Activated CD8-positive, alpha-beta memory T cell treated with anti-CD3 and anti-CD28 coated beads for 48 hours (primary cell): ENCODE measurements around the gene RPP21.
A peak's percentile ranks its signal among the peaks of the same experiment; 100 is the strongest.

Source experiments
- DNase-seq, 3 experiments: peaks; one replicate each; pipeline ENCODE4 v3.0.0-alpha.2; 2020; ENCODE audit warnings: low read depth in 2 of 3, low spot score in 2 of 3

Gene RPP21

DNA sequence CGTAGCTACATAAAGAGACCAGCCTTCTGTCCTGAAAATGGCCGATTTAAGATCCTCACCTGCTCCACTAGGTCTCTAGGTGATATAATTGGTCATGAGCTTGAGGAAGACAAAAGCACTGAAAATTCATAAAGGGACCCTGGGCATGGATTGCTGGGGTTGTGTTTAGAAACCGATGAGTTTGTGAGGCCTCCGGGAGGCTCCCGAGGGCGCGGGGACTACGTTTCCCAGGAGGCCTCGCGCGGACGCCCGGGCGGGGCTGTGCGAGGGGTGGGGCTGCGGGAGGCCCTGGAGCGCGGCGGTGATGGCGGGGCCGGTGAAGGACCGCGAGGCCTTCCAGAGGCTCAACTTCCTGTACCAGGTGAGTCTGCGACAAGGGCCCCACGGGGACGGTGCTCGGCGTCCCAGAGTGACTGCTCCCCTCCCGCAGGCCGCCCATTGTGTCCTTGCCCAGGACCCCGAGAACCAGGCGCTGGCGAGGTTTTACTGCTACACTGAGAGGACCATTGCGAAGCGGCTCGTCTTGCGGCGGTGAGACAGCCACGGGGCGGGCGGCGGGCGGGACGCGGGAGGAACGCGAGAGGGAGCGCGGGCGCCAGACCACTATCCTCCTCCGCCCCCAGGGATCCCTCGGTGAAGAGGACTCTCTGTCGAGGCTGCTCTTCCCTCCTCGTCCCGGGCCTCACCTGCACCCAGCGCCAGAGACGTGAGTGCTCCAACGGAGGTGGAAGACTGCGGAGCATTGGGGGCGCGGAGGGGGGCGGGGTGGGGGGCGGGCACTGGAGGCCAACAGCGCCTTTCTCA, at the start of gene RPP21:
RPP21 (plus strand) TSS at position 289 of the 804 bp plus-strand sequence; CDS start at position 305, 16 bp downstream.
- peak; percentile 67 to 84 (median 75) for DNase-seq

DNA sequence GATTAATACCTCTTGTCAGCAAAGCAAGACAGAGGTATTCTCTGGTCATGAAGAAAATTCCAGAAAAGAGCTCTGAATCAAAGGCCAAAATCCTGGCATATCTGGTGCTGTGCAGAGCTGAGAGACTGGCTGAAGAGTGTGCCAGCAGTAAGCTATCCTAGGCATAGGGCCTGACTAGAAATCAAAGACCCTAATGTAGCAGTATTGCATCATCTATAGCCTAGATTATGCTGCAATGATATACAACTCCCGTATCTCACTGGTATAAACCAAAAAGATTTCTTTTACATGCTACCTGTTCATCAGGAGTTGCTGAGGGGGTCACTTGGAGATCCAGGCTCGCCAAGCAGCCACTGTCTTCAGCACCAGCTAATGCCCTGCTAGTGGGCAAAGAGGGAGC, 49.1 kb upstream of the RPP21 start:
- DNase-seq = no peak

DNA sequence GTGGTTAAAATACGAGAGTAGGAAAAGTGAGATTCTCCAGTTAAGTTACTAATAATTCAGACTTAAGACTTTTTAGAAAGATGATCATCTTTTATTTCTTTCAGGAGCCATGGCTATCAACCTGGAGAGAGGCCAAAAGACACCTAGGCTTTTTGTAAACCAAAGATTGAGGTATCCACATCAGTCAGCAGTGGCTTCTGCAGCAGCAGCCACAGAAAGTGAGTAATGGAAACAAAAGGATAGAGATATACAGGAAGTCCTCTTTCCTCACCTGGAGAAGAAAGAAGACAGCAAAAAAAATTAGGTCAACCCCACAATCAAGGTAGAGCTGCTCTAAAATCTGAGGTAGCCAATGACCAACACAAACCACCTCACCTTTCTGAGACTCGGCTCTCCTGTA, 41.0 kb upstream of the RPP21 start:
- DNase-seq = no peak

DNA sequence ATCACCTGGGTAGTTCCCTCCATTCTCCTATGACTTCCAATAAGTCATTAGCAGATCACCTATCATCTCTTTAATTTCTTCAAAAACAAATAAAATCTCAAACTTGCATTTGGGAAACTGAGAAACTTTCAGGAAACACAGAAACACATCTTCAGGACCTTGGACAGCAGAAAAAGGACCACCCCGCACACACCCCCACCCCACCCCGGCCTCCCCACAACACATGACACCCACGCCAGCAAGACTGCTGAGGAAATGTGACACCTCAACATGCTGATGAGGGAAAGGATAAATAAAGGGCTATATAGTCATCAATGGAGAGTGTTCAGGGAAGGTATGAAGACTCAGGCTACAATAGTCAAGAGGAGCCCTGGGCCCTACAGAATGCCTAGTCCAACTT, 33.9 kb upstream of the RPP21 start:
- no peak for DNase-seq

DNA sequence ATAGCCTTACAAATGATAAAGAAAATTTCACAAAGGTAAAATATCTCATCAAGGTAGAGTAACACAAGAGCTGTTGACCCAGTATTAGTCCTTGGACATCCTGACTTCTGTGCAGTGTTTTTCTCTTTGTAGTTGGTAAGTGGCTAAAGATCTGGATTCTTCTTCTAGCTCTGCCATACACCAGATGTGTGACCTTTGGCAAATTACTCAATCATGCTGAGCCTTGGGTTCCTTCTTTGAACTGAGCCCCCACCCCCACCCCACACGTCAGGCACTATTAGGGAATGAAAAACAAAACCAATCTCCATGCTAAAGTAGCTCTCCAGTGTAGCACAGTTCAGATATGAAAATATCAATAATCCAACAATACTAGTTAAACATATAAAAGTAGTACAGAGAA, 33.3 kb upstream of the RPP21 start:
- DNase-seq = no peak

DNA sequence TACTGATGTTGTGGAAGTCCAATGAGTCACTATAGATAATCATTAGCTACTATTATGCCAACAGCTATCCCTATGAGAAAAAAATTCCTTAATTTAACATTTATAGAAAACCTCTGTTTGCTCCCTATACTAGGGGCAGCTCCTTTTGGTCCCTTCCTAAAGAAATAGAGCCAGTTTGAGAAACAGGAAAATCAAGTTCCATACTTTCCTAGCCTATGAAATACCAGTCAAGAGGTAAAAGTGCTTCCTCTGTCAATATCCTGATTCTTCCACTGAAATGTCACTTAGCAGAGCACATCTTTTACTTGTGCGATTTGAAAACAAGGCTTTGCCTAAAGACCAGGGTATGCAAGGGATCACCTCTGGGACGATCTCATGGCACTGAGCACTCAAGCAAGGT, 32.7 kb upstream of the RPP21 start:
- DNase-seq = no peak

DNA sequence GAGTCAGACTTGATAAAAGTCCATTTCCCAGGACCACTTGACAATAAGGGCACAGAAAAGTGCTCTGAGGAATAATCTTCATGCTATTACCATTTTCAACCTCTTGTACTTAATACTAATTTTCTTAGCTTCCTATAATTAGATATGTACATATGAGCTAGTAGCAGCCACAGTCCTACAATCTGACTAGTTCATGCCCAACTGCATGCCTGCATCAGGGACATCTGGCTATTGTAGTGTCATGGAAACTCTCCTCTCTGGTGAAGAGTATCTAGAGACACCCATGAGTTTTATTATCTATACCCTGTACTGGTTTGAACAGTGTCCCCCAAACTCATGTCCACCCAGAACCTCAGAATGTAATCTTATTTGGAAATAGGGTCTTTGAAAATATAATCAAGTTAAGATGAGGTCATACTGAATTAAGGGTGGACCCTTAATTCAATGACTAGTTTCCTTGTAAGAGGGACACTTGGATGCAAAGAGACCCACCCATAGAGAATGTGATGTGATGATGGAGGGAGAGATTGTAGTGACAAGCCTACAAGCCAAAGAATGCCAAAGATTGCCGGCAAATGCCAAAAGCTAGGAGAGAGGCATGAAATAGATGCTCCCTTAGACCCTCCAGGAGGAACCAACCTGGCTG, 32.2 kb upstream of the RPP21 start:
- no peak for DNase-seq

DNA sequence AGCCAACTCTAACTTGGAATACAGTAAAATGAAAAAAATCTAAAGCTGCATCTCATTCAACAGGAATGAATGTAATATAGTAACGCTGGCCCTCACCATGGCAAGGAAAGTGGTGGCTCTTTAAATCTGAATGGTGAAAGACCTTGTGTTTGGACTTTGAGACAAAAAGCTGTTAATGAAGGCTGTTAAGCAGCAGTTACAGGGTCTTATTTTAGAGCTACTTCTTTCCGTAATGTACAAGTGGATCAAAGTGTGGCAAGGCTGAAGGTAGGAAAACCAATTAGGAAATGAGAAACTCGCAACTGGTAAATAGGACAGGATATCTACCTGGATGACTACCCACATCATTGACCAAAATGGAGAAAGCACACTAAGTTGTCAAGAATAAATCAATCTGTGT, 29.8 kb upstream of the RPP21 start:
- no peak for DNase-seq

DNA sequence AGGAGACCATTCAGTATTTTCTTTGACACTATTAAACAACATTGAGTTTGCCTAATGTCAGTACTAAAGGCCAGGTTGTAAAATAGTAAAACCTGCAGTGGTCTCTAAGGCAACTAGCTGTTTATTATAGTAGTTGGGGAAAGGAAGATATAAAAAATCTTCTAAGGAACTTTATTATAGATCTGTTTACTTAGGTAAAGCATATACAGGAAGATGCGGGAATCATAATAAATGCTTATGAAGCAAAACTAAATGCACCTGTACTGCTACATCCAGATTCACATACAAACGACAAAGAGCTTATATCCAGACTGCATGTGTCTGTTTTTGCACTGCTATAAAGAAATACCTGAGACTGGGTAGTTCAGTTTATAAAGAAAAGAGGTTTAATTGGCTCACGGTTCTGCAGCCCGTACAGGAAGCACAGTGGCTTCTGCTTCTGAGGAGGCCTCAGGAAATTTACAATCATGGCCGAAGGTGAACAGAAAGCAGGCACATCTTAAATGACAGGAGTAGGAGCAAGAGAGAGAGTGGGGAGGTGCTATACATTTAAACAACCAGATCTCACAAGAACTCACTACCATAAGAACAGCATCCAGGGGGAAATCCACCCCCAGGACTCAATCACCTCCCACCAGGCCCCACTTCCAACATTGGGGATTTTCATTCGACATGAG, 26.9 kb upstream of the RPP21 start:
- no peak for DNase-seq

DNA sequence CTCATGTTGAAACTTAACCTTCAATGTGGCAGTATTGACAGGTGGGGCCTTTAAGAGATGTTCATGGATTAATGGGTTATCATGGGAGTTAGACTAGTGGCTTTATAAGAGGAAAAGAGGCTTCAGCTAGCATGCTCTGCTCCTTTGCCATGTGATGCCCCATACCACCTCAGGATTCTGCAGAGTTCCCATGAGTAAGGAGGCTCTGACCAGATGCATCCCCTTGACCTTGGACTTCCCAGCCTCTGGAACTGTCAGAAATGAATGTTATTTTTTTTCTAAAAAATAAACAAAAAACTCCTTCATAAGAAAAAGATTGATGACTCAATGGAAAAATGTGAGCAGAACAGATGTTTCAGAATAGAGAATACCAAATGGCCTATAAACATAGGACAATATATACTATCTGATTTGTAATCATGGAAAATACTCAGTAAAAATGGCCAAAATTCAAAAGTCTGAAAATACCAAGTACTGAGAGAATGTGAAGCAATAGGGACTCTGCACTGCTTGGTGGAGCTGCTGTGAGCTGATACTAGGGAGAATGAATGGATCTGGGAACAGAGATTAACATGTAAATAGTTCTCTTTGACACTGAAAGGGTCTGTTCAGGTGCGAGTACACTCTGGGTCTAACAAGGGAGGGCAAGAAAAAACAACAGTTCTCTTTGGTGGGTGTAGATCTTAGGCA, 25.7 kb upstream of the RPP21 start:
- DNase-seq = no peak

DNA sequence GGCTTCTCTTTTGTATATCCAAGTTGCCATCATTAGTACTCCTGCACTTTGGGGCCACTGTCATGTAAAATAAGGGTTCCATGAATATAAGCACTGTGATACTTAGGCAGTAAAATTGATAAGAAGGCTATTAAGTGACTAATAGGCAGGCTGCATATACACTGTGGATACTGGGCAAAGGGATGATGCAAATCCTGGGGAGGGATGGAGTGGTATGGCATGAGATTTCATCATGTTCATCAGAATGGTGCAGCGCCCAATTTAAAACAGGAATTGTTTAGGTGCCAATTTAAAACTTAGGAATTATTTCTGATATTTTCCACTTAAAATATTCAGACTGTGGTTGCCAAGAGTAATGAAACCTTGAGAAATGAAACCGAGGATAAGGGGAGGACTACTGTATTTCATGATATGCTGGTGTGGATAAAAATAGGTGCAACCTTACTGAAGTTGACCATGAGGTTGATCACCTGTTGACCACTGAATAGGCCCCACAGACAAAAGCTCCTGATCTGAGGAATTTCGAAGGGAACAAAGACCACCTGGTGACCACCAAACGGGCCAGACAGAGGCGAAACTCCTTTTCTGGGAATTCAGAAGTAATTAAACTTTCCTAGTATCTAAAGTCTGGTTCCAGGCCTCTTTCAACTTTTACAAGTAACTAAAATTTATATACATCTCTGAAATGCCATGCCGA, 23.1 kb upstream of the RPP21 start:
- DNase-seq = no peak

DNA sequence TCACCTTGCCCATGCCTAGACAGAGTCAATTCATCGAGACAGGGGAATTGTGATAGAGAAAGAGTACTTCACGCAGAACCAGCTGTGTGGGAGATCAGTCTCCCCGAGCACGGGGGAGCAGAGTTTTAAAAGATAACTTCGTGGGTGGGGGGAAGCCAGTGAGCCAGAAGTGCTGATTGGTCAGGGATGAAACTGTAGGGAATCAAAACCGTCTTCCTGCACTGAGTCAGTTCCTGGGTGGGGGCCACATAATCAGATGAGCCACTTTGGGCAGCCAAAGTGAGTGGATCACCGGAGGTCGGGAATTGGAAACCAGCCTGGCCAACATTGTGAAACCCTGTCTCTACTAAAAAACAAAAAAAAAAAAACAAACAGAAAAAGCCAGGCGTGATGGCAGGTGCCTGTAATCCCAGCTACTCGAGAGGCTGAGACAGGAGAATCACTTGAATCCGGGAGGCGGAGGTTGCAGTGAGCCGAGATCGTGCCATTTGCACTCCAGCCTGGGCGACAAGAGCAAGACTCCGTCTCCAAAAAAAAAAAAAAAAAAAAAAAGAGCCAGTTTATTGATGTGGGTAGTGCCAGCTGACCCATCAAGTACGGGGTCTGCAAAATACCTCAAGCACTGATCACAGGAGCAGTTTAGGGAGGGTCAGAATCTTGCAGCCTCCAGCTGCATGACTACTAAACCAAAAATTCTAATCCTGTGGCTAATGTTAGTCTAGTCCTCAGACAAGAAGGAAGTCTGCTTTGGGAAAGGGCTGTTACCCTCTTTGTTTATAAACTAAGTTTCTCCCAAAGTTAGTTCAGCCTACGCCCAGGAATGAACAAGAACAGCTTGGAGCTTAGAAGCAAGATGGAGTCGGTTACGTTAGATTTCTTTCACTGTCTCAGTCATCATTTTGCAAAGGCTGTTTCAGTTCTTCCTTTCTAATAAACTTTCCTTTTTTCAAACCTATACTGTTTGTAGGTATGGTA, 22.1 kb upstream of the RPP21 start:
- no peak for DNase-seq

DNA sequence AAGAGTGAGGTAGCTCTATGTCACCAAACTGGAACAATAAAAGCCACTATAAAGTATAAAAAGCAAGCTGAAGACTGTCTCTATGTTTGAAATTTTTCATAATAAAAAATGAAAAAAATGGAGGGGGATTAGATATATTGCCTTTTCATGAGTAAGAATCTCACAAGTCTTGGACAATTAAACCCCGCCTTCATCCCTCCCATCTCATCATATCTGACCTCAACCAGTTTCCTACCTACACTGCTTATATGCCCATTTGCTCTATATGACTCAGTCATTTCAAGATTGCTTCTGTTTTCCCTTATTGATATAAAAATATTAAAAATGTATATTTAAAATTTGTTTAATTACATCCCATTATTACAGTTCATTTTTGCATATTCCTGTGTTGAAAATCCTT, 21.1 kb upstream of the RPP21 start:
- no peak for DNase-seq

DNA sequence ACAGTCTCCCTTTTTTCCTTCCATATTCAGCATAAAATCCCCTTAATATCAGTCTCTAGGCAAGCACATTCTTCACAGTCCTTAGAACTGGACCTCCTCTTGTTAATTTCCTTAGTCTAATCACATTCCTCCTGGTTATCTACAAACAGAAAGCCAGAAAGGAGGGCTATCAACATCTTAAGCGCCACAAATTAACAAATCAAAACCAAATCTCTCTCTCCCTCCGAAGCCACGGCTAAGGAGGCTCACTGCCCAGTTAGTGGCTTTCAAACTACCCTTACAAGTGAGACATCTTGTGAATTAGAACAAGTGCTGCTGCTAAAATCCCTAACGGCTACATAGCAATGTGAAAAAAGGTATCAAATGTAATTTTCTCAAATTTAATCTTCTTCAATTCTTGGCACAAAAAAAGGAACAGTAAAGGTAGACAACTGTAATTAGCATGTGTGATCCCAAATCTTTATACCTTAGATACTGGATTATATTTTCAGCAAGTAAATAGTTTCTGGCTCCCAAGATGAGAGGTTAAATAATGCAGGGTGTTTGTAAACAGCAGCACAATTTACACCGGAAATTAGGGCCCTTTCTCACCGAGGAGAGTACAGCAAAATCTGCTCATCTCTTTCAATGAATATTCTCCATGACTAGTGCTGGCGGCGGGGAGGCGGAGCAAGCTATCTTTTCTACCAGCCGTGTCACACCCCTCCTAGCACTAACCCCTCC, 19.6 kb upstream of the RPP21 start:
- no peak for DNase-seq

DNA sequence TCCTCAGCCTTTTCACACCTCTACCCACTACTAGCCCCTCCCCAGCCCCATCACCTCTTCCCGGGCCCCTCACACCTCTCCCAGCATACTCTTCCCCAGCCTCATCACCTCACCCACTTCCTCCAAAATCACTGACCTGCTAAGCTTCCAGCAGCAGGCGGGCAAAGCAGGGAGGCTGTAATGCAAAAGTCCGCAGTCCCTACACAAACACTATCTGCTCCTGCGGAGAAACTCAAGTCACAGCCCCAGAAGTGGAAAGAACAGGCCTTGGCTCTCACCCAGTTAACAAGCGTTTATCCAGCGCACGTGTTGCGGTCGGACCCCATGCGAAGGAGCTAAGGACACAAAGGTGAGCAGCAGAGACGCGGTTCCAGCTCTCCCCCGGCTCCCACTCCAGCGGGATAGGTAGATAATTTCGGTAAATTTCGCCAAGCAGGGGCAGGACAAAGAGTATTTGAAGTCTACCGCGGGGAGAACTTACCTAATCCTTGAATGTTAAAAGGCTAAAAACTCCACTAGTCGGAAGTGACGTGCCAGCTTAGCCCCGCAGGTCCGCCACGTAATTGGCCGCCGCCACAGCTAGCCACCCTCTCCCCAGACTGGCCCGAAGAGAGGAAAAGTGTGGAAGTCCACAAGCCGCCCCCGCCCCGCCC, 19.0 kb upstream of the RPP21 start:
- DNase-seq = peak; percentile 50 to 66 (median 58)

DNA sequence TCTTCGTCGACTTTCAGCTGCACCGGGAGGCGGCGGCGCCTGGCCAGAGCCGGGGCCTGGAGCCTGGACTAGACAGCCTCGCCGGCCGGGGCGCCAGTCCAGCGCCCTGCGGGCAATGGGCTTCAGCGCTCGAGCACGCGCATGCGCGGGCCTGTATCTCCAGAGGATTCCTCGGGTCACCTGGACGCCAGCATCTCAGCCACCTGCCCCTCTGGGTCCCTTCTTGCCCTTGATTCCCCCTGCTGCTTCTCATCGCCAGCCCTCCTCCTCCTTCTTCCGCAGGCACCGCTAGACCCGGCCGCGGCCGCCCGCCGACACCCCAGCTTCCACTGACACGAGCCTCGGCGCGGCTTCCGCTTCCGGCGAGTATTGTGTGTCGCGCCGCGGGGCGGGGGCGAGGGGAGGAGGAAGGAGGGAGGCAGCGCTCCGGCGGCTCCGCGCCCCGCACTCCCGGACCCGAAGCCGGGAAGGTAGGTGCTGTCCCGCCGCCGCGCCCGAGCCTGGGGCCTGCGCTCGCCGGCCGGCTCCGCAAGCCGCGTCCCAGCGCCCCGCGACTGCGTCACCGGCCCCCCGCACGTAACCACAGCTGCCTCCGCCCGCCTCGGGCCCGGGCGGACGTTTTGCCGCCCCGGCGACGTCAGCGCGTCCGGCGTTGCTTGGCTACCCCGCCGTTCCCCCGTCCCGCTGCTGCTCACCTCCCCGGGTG, 18.3 kb upstream of the RPP21 start, which contains the start of gene TRIM39:
TRIM39 (plus strand) TSS at position 402 of the 706 bp plus-strand sequence. CDS start 2,391 bp downstream, outside the sequence.
- peak; percentile 63 to 76 (median 66) for DNase-seq

DNA sequence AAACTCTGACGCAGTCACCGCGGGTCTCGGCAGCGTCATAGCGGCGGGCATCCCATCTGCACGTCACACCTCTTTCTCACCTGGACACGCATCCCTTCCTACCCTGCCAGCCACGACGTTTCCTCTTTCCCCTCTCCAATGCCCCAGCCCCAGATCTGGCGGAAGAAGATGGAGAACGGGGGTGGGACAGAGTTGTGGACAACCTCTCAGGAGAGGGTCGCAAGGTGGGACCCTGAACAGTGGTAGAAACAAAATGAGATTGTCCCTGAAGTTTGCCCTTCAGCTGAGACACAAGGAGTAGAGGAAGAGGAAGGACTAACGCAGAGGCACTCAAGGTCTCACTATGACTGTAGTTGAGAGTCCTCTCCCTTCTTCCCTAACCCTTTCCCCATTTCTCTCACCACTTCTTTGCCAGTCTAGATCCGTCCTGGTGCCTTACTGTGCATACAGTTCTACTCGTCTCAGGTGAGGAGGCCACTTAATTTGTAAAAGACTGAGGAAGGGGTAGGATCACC, 17.7 kb upstream of the RPP21 start:
- no peak for DNase-seq

DNA sequence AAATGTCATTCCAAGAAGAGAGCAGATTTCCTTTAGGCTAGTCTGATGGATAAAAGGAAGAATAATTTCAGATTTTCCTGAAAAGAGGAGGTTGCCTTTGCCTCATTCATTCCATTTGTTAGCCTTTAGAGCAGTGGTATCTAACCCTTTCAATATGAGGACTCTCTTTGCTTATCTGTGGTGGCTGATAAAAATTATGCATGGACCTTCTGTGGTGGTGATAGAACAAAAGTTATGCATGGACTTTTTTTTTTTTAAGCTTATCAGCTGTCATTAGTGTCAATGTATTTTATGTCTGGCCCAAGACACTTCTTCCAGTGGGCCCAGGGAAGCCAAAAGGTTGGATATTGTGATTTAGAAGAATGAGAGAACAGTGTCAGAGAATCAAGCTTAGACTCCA, 16.6 kb upstream of the RPP21 start:
- no peak for DNase-seq
